Mesenchymal stem cell (in vitro differentiated cells and primary cell): ENCODE results near the gene PROCA1. TPM values are rescaled to one million over a fixed set of nuclear protein-coding genes. Genes with fewer than 3 reads are reported as not detected.

Experiments
- DNase-seq: peaks from one replicate; pipeline ENCODE4 v3.0.0-alpha.2; 2013
- H2AFZ ChIP-seq: one replicate; pipeline ENCODE4 v1.6.1; 2013; ENCODE audit warnings: low read depth, mild to moderate bottlenecking, control low read depth, inconsistent platforms, low read length, moderate library complexity
- H2AK5ac ChIP-seq: 2 replicates; pipeline ENCODE4 v1.6.1; 2013; ENCODE audit warnings: low read length, moderate library complexity, mild to moderate bottlenecking, inconsistent platforms; ENCODE audit not compliant: severe bottlenecking
- H2BK120ac ChIP-seq: one replicate; pipeline ENCODE4 v1.6.1; 2013; ENCODE audit warnings: low read depth, mild to moderate bottlenecking, inconsistent platforms, low read length, moderate library complexity
- H2BK12ac ChIP-seq, 2 experiments: one replicate each; pipeline ENCODE4 v1.6.1; 2013; ENCODE audit warnings: inconsistent platforms in 2 of 2, low read length in 2 of 2, mild to moderate bottlenecking in 2 of 2, moderate library complexity in 2 of 2, control low read depth in 1 of 2
- H2BK15ac ChIP-seq: one replicate; pipeline ENCODE4 v1.6.1; 2013; ENCODE audit warnings: mild to moderate bottlenecking, low read depth, inconsistent platforms; ENCODE audit not compliant: poor library complexity, severe bottlenecking
- H2BK5ac ChIP-seq: 2 replicates; pipeline ENCODE4 v1.6.1; 2013; ENCODE audit warnings: low read depth, mild to moderate bottlenecking, low read length, control low read depth, inconsistent platforms; ENCODE audit not compliant: poor library complexity, severe bottlenecking
- H3K14ac ChIP-seq, 2 experiments: one replicate each; pipeline ENCODE4 v1.6.1; 2013; ENCODE audit warnings: inconsistent platforms in 2 of 2, low read length in 2 of 2, control low read depth in 1 of 2, mild to moderate bottlenecking in 1 of 2, moderate library complexity in 1 of 2
- H3K18ac ChIP-seq, 2 experiments: one replicate each; pipeline ENCODE4 v1.6.1; 2013; ENCODE audit warnings: inconsistent platforms in 2 of 2, low read length in 2 of 2, control low read depth in 1 of 2, low read depth in 1 of 2, mild to moderate bottlenecking in 1 of 2
- H3K23ac ChIP-seq, 2 experiments: one replicate each; pipeline ENCODE4 v1.6.1; 2013; ENCODE audit warnings: inconsistent platforms in 2 of 2, low read length in 2 of 2, mild to moderate bottlenecking in 2 of 2, moderate library complexity in 2 of 2, control low read depth in 1 of 2
- H3K27ac ChIP-seq: 2 replicates; pipeline ENCODE4 v1.5.1; 2013; ENCODE audit warnings: mild to moderate bottlenecking, moderate library complexity, low read length, control low read depth, inconsistent platforms; ENCODE audit not compliant: poor library complexity, severe bottlenecking
- H3K27me3 ChIP-seq, 2 experiments: 2 replicates each; pipeline versions ENCODE4 v1.6.1 to v1.7.0; 2013; ENCODE audit warnings: low read length in 2 of 2, mild to moderate bottlenecking in 2 of 2, moderate library complexity in 2 of 2, control low read depth in 1 of 2, inconsistent platforms in 1 of 2; ENCODE audit not compliant: control insufficient read depth in 1 of 2, insufficient read depth in 1 of 2
- H3K36me3 ChIP-seq, 2 experiments: 2 replicates each; pipeline versions ENCODE4 v1.6.1 to v1.7.0; 2013; ENCODE audit warnings: low read length in 2 of 2, control low read depth in 1 of 2, inconsistent platforms in 1 of 2, low read depth in 1 of 2, mild to moderate bottlenecking in 1 of 2; ENCODE audit not compliant: insufficient read depth in 2 of 2, control insufficient read depth in 1 of 2
- H3K4ac ChIP-seq, 2 experiments: one replicate each; pipeline ENCODE4 v1.6.1; 2013; ENCODE audit warnings: inconsistent platforms in 2 of 2, low read length in 2 of 2, mild to moderate bottlenecking in 2 of 2, moderate library complexity in 2 of 2, control low read depth in 1 of 2, low read depth in 1 of 2
- H3K4me1 ChIP-seq: 2 replicates; pipeline ENCODE4 v1.6.1; 2013; ENCODE audit warnings: low read depth, low read length, control low read depth; ENCODE audit not compliant: control insufficient read depth, insufficient read depth
- H3K4me2 ChIP-seq: 2 replicates; pipeline ENCODE4 v1.6.1; 2013; ENCODE audit warnings: low read length, mild to moderate bottlenecking, inconsistent platforms; ENCODE audit not compliant: poor library complexity, severe bottlenecking
- H3K4me3 ChIP-seq, 2 experiments: 2 replicates each; pipeline versions ENCODE4 v1.5.1 to v1.7.0; 2013; ENCODE audit warnings: low read length in 2 of 2, mild to moderate bottlenecking in 2 of 2, control low read depth in 1 of 2, low read depth in 1 of 2; ENCODE audit not compliant: insufficient read depth in 1 of 2
- H3K79me1 ChIP-seq: replicated peaks from 2 replicates; pipeline ENCODE4 v1.6.1; 2013; ENCODE audit warnings: mild to moderate bottlenecking, control low read depth, low read length, inconsistent platforms; ENCODE audit not compliant: poor library complexity, severe bottlenecking
- H3K9ac ChIP-seq: 2 replicates; pipeline ENCODE4 v1.7.0; 2013; ENCODE audit warnings: mild to moderate bottlenecking, low read length, moderate library complexity
- H3K9me3 ChIP-seq: 2 replicates; pipeline ENCODE4 v1.7.0; 2013; ENCODE audit warnings: mild to moderate bottlenecking, low read length; ENCODE audit not compliant: control insufficient read depth
- H4K8ac ChIP-seq: one replicate; pipeline ENCODE4 v1.6.1; 2013; ENCODE audit warnings: inconsistent platforms, mild to moderate bottlenecking, low read length, moderate library complexity
- H4K91ac ChIP-seq: one replicate; pipeline ENCODE4 v1.6.1; 2013; ENCODE audit warnings: mild to moderate bottlenecking, low read length, inconsistent platforms
- WGBS: methylation state at CpG from one replicate; pipeline ENCODE4 v1.1.7; 2013; ENCODE audit warnings: mixed read lengths; 5-methylcytosine and 5-hydroxymethylcytosine counted together
- polyA plus RNA-seq, 2 experiments: library from polyadenylated mRNA; stranded (reverse); fragments of 200-250 nt; gene quantifications; one replicate each; pipeline ENCODE4 v1.2.3, GENCODE V29; 2013

The PROCA1 gene
- 1.2 TPM for polyA plus RNA-seq (2013, experiment 1 of 2)
- 1.4 TPM for polyA plus RNA-seq (2013, experiment 2 of 2)

GRCh38 chr17:28711723-28712031 lies at the start of gene PROCA1:
TSS of gene PROCA1 (minus strand) at chr17:28711888. CDS start at chr17:28711660, 228 bp downstream.
- Histone ChIP-seq H2BK5ac (no peak within 1 kb of the TSS), H4K8ac (peak within 1 kb of the TSS; percentile 90), H3K14ac (no peak within 1 kb of the TSS), H3K9me3 (no peaks in the 10 kb centered on the region), H3K4me2 (peak within 1 kb of the TSS; percentile 84), H2AK5ac (no peak within 1 kb of the TSS), H4K91ac (peak within 1 kb of the TSS; percentile 73), H2BK120ac (peak within 1 kb of the TSS; percentile 78), H3K27me3 (no peaks in the 10 kb centered on the region), H3K9ac (peak within 1 kb of the TSS; percentile 95), H3K36me3 (peaks cover 34 to 42% of the 10 kb centered on the region in 2 experiments), H3K18ac (peak within 1 kb of the TSS; percentile 77 to 86), H3K27ac (peak within 1 kb of the TSS; percentile 63), H3K23ac (peak within 1 kb of the TSS in 1 of 2 experiments; percentile 77), H3K4ac (peak within 1 kb of the TSS; percentile 71 to 92), H2AFZ (peak within 1 kb of the TSS; percentile 72), H2BK12ac (peak within 1 kb of the TSS; percentile 30 to 37), H3K79me1 (peaks cover 16% of the 10 kb centered on the region), H3K4me3 (peak within 1 kb of the TSS; percentile 60 to 84), H2BK15ac (peak within 1 kb of the TSS; percentile 65), H3K4me1 (peaks cover 23% of the 10 kb centered on the region)
- WGBS, result 1% methylated on average over 20 of the region's 20 CpGs
- DNase-seq, result no peak

- 30% methylated on average over 9 of the region's 9 CpGs for WGBS
- peak; percentile 48 for DNase-seq
- no peak overlapping the region for H2BK15ac ChIP-seq
Measured at GRCh38 chr17:28760601-28761562, 49.2 kb upstream of the PROCA1 start.

GRCh38 chr17:28759256-28759865 lies 47.7 kb upstream of the PROCA1 start:
- 96% methylated on average over 18 of the region's 18 CpGs for WGBS
- Histone ChIP-seq H3K4me1 (peaks cover 20% of the 10 kb centered on the region), H4K8ac (no peak overlapping the region), H3K36me3 (peaks cover 26 to 61% of the 10 kb centered on the region in 2 experiments), H2BK120ac (no peak overlapping the region), H2BK5ac (no peak overlapping the region), H3K14ac (no peak overlapping the region), H4K91ac (peak overlapping the region; percentile 22), H3K79me1 (peaks cover 30% of the 10 kb centered on the region), H2AFZ (no peak overlapping the region), H3K9ac (no peak overlapping the region), H3K18ac (no peak overlapping the region), H3K27me3 (no peaks in the 10 kb centered on the region), H2BK12ac (no peak overlapping the region), H2AK5ac (no peak overlapping the region), H2BK15ac (no peak overlapping the region), H3K4me2 (no peak overlapping the region), H3K4me3 (no peak overlapping the region), H3K4ac (no peak overlapping the region), H3K23ac (no peak overlapping the region), H3K27ac (no peak overlapping the region), H3K9me3 (no peaks in the 10 kb centered on the region)
- no peak for DNase-seq

More at GRCh38 chr17:28760601-28761562, 49.2 kb upstream of the PROCA1 start:
- Histone ChIP-seq H2AK5ac (peak overlapping the region; percentile 5), H3K27me3 (no peaks in the 10 kb centered on the region), H3K4ac (peak overlapping the region in 1 of 2 experiments; percentile 13), H4K91ac (no peak overlapping the region), H3K4me3 (no peak overlapping the region), H2BK120ac (no peak overlapping the region), H2BK5ac (no peak overlapping the region), H3K9me3 (no peaks in the 10 kb centered on the region), H2AFZ (no peak overlapping the region), H3K4me2 (no peak overlapping the region), H2BK12ac (no peak overlapping the region), H3K27ac (peak overlapping the region; percentile 27), H3K79me1 (peaks cover 32% of the 10 kb centered on the region), H3K18ac (peak overlapping the region in 1 of 2 experiments; percentile 28), H3K36me3 (peaks cover 26 to 69% of the 10 kb centered on the region in 2 experiments), H3K14ac (no peak overlapping the region), H4K8ac (no peak overlapping the region), H3K4me1 (peaks cover 13% of the 10 kb centered on the region), H3K9ac (peak overlapping the region; percentile 11), H3K23ac (no peak overlapping the region)
